H9 (cell line): ENCODE results near the gene TRIM54. TPM values are rescaled to one million over a fixed set of nuclear protein-coding genes. Genes with fewer than 3 reads are reported as not detected.

Experiments used
- DNase-seq: peaks from one replicate; pipeline ENCODE4 v3.0.0-alpha.2; 2017
- H2AFZ ChIP-seq: one replicate; pipeline ENCODE4 v1.6.1; 2013; ENCODE audit warnings: mild to moderate bottlenecking, low read length, control low read depth, moderate library complexity
- H2AK5ac ChIP-seq: 2 replicates; pipeline ENCODE4 v1.6.1; 2013; ENCODE audit warnings: low read length, control low read depth, mixed read lengths; ENCODE audit not compliant: insufficient read length
- H2BK120ac ChIP-seq: one replicate; pipeline ENCODE4 v1.6.1; 2013; ENCODE audit warnings: low read depth, mild to moderate bottlenecking, low read length, control low read depth, inconsistent platforms; ENCODE audit not compliant: poor library complexity, severe bottlenecking
- H2BK12ac ChIP-seq: 2 replicates; pipeline ENCODE4 v1.6.1; 2013; ENCODE audit warnings: low read length, control low read depth, mixed read lengths, low read depth; ENCODE audit not compliant: insufficient read length
- H2BK15ac ChIP-seq: 2 replicates; pipeline ENCODE4 v1.6.1; 2013; ENCODE audit warnings: low read depth, low read length, control low read depth
- H2BK20ac ChIP-seq: one replicate; pipeline ENCODE4 v1.6.1; 2013; ENCODE audit warnings: low read depth, mild to moderate bottlenecking, low read length, control low read depth, inconsistent platforms; ENCODE audit not compliant: poor library complexity, severe bottlenecking
- H2BK5ac ChIP-seq: 2 replicates; pipeline ENCODE4 v1.6.1; 2013; ENCODE audit warnings: low read length, control low read depth, mixed read lengths; ENCODE audit not compliant: insufficient read length
- H3K14ac ChIP-seq: 2 replicates; pipeline ENCODE4 v1.6.1; 2013; ENCODE audit warnings: low read length, control low read depth; ENCODE audit not compliant: insufficient read depth
- H3K18ac ChIP-seq: 2 replicates; pipeline ENCODE4 v1.6.1; 2013; ENCODE audit warnings: low read depth, mild to moderate bottlenecking, mixed read lengths, low read length, control low read depth; ENCODE audit not compliant: insufficient read length
- H3K23ac ChIP-seq: 2 replicates; pipeline ENCODE4 v1.6.1; 2013; ENCODE audit warnings: low read length, control low read depth, mixed read lengths, low read depth; ENCODE audit not compliant: insufficient read length
- H3K23me2 ChIP-seq: 2 replicates; pipeline ENCODE4 v1.6.1; 2013; ENCODE audit warnings: low read depth, mild to moderate bottlenecking, mixed read lengths, low read length, control low read depth; ENCODE audit not compliant: insufficient read length, poor library complexity, severe bottlenecking
- H3K27ac ChIP-seq: 2 replicates; pipeline ENCODE4 v1.5.1; 2013; ENCODE audit warnings: low read length, control low read depth, mixed read lengths, low read depth; ENCODE audit not compliant: insufficient read length
- H3K27me3 ChIP-seq: 2 replicates; pipeline ENCODE4 v1.6.1; 2013; ENCODE audit warnings: low read length, control low read depth, inconsistent platforms; ENCODE audit not compliant: insufficient read depth
- H3K4ac ChIP-seq: 2 replicates; pipeline ENCODE4 v1.6.1; 2013; ENCODE audit warnings: low read depth, mild to moderate bottlenecking, control low read depth, inconsistent platforms, low read length, moderate library complexity
- H3K4me1 ChIP-seq: 2 replicates; pipeline ENCODE4 v1.6.1; 2013; ENCODE audit warnings: low read length, control low read depth, inconsistent platforms; ENCODE audit not compliant: insufficient read depth
- H3K4me2 ChIP-seq: 2 replicates; pipeline ENCODE4 v1.6.1; 2013; ENCODE audit warnings: low read length, control low read depth, mixed read lengths; ENCODE audit not compliant: insufficient read length, insufficient read depth
- H3K56ac ChIP-seq: 2 replicates; pipeline ENCODE4 v1.6.1; 2013; ENCODE audit warnings: low read depth, mild to moderate bottlenecking, mixed read lengths, low read length, control low read depth; ENCODE audit not compliant: insufficient read length
- H3K79me1 ChIP-seq: 2 replicates; pipeline ENCODE4 v1.6.1; 2013; ENCODE audit warnings: low read depth, mild to moderate bottlenecking, moderate library complexity, low read length, control low read depth, inconsistent platforms; ENCODE audit not compliant: insufficient read depth, poor library complexity, severe bottlenecking
- H3K79me2 ChIP-seq: 2 replicates; pipeline ENCODE4 v1.6.1; 2013; ENCODE audit warnings: low read length, control low read depth, inconsistent platforms; ENCODE audit not compliant: insufficient read depth
- H3K9ac ChIP-seq: 2 replicates; pipeline ENCODE4 v1.6.1; 2013; ENCODE audit warnings: low read length, control low read depth, mixed read lengths; ENCODE audit not compliant: insufficient read length; ENCODE audit errors: extremely low read depth
- H3K9me3 ChIP-seq: one replicate; pipeline ENCODE4 v1.6.1; 2013; ENCODE audit warnings: low read depth, low read length, inconsistent platforms; ENCODE audit not compliant: control insufficient read depth
- H3T11ph ChIP-seq: one replicate; pipeline ENCODE4 v1.6.1; 2013; ENCODE audit warnings: mild to moderate bottlenecking, low read length, control low read depth, inconsistent platforms
- H4K20me1 ChIP-seq: one replicate; pipeline ENCODE4 v1.6.1; 2013; ENCODE audit not compliant: control insufficient read depth, insufficient read length, insufficient read depth
- H4K5ac ChIP-seq: 2 replicates; pipeline ENCODE4 v1.6.1; 2013; ENCODE audit warnings: low read depth, mild to moderate bottlenecking, mixed read lengths, low read length, control low read depth; ENCODE audit not compliant: insufficient read length
- H4K8ac ChIP-seq: replicated peaks from 2 replicates; pipeline ENCODE4 v1.6.1; 2013; ENCODE audit warnings: low read length, control low read depth, mixed read lengths, low read depth; ENCODE audit not compliant: insufficient read length
- H4K91ac ChIP-seq: 2 replicates; pipeline ENCODE4 v1.6.1; 2013; ENCODE audit warnings: low read depth, mild to moderate bottlenecking, moderate library complexity, mixed read lengths, low read length, control low read depth; ENCODE audit not compliant: insufficient read length
- H3K27ac Mint-ChIP-seq, 3 experiments: 2 replicates in 2 of 3; 3 replicates in 1 of 3; pipeline ENCODE4 v1.8.0; 2020 to 2021; ENCODE audit warnings: mixed read lengths in 3 of 3, mild to moderate bottlenecking in 1 of 3, moderate library complexity in 1 of 3
- H3K27me3 Mint-ChIP-seq: 2 replicates; pipeline ENCODE4 v1.8.0; 2021; ENCODE audit warnings: low read depth, mild to moderate bottlenecking, moderate library complexity, mixed read lengths
- H3K36me3 Mint-ChIP-seq, 3 experiments: 2 replicates in 2 of 3; 3 replicates in 1 of 3; pipeline ENCODE4 v1.8.0; 2020 to 2021; ENCODE audit warnings: low read depth in 3 of 3, mixed read lengths in 3 of 3; ENCODE audit not compliant: insufficient read depth in 1 of 3
- H3K4me1 Mint-ChIP-seq, 2 experiments: 2 replicates each; pipeline ENCODE4 v1.8.0; 2020; ENCODE audit warnings: mixed read lengths in 2 of 2
- H3K4me3 Mint-ChIP-seq, 2 experiments: 2 replicates in 1 of 2; 3 replicates in 1 of 2; pipeline ENCODE4 v1.8.0; 2020 to 2021; ENCODE audit warnings: mild to moderate bottlenecking in 2 of 2, mixed read lengths in 2 of 2, moderate library complexity in 1 of 2
- H3K9me3 Mint-ChIP-seq, 2 experiments: 2 replicates in 1 of 2; 3 replicates in 1 of 2; pipeline ENCODE4 v1.8.0; 2020; ENCODE audit warnings: mild to moderate bottlenecking in 2 of 2, mixed read lengths in 2 of 2, moderate library complexity in 1 of 2
- CTCF ChIP-seq: fragments of 200-600 bp; sonication (generic); conservative IDR thresholded peaks from 3 replicates; pipeline ENCODE4 v1.8.0; 2021; ENCODE audit warnings: antibody characterized with exemption, mild to moderate bottlenecking
- WGBS: extraction: QIAGEN DNeasy Blood & Tissue Kit; methylation state at CpG from one replicate; pipeline ENCODE4 v1.1.7; 2013; ENCODE audit warnings: missing lambda C conversion rate, low lambda C conversion rate, mixed read lengths; ENCODE audit not compliant: insufficient read length; ENCODE audit errors: extremely low coverage; 5-methylcytosine and 5-hydroxymethylcytosine counted together
- total RNA-seq: library from RNA; stranded (reverse); gene quantifications from 2 replicates; pipeline ENCODE4 v1.2.1, GENCODE V29; 2021

TRIM54 gene
- total RNA-seq, 1 experiment from 2014 or later, result 5.0 TPM

- WGBS, result no CpG with 5 or more reads among the region's 2 CpGs
- Histone ChIP-seq H3K14ac (no peak overlapping the region), H3K18ac (no peak overlapping the region), H3K27me3 (peaks cover 5% of the 10 kb centered on the region; the same call in 1 of the 2 replicates), H3K4me1 (no peaks in the 10 kb centered on the region), H3K56ac (no peak overlapping the region), H2BK120ac (no peak overlapping the region), H3K23ac (no peak overlapping the region), H3K9me3 (no peaks in the 10 kb centered on the region), H4K20me1 (no peaks in the 10 kb centered on the region), H3K9ac (no peak overlapping the region), H3T11ph (no peak overlapping the region), H2AK5ac (no peak overlapping the region), H2AFZ (no peak overlapping the region), H2BK12ac (no peak overlapping the region), H2BK20ac (no peak overlapping the region), H4K91ac (no peak overlapping the region), H2BK15ac (no peak overlapping the region), H3K4ac (no peak overlapping the region), H3K4me2 (no peak overlapping the region), H4K5ac (no peak overlapping the region), H3K27ac (no peak overlapping the region), H3K23me2 (no peaks in the 10 kb centered on the region), H4K8ac (no peak overlapping the region), H3K79me2 (no peaks in the 10 kb centered on the region), H3K79me1 (no peaks in the 10 kb centered on the region), H2BK5ac (no peak overlapping the region)
- Mint-ChIP-seq H3K9me3 (peaks cover 0 to 2% of the 10 kb centered on the region in 2 experiments; a peak in 2 of 5 replicates), H3K27ac (no peak overlapping the region), H3K4me3 (no peak overlapping the region), H3K27me3 (peaks cover 20% of the 10 kb centered on the region), H3K4me1 (peaks cover 6 to 14% of the 10 kb centered on the region in 2 experiments), H3K36me3 (no peaks in the 10 kb centered on the region; a peak in 1 of 7 replicates)
- no peak for TF ChIP-seq CTCF
- DNase-seq, result no peak
Measured at GRCh38 chr2:27270670-27271069, 11.6 kb upstream of the TRIM54 start.
